Measurements from ENCODE around the gene AEN. TPM values are rescaled to one million over a fixed set of nuclear protein-coding genes. Genes with fewer than 3 reads are reported as not detected.

Gene AEN
- total RNA-seq, 1 experiment from 2014 or later: 36.2 TPM

GRCh38 chr15:88636654-88637053 lies 15.5 kb downstream of the AEN start (continued):
- no peak for TF ChIP-seq ZBTB33 (IDR thresholded peaks at IDR 0.05; ENCODE audit: extremely low read depth, insufficient replicate concordance, low read length)
- TF ChIP-seq EZH2 (IDR thresholded peaks at IDR 0.05): no peak
- TF ChIP-seq, protein P1, sequence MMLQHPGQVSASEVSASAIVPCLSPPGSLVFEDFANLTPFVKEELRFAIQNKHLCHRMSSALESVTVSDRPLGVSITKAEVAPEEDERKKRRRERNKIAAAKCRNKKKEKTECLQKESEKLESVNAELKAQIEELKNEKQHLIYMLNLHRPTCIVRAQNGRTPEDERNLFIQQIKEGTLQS (IDR thresholded peaks at IDR 0.05): no peak
- TF ChIP-seq FOSL1 (IDR thresholded peaks at IDR 0.05; ENCODE audit: low read depth): no peak
- TF ChIP-seq ZNF274 (IDR thresholded peaks at IDR 0.05; ENCODE audit: low read depth, low read length): no peak

GRCh38 chr15:88637436-88637835 lies 16.3 kb downstream of the AEN start:
- Histone ChIP-seq H4K20me1 (ENCODE audit: insufficient read depth) (no peaks in the 10 kb centered on the region), H3K27ac (ENCODE audit: low read depth, low read length) (peak overlapping the region; percentile 76), H3K9ac (ENCODE audit: low read length) (no peak overlapping the region), H3K4me1 (ENCODE audit: control insufficient read depth in 1 of 2, insufficient read depth in 2 of 2, low read length in 2 of 2) (peaks cover 38 to 44% of the 10 kb centered on the region in 2 experiments), H2AFZ (ENCODE audit: low read depth, low read length, poor library complexity, severe bottlenecking) (no peak overlapping the region), H3K9me3 (ENCODE audit: control insufficient read depth in 1 of 2, insufficient read depth in 1 of 2, low read depth in 1 of 2, low read length in 2 of 2) (no peaks in the 10 kb centered on the region), H3K27me3 (ENCODE audit: insufficient read depth, low read length) (no peaks in the 10 kb centered on the region), H3K4me3 (replicated peaks in 1 of 2; ENCODE audit: low read depth in 1 of 2, low read length in 2 of 2) (no peak overlapping the region), H3K4me2 (ENCODE audit: low read length) (no peak overlapping the region), H3K9me2 (ENCODE audit: insufficient read depth) (no peaks in the 10 kb centered on the region), H3K79me2 (ENCODE audit: insufficient read depth, low read length) (no peaks in the 10 kb centered on the region), H3K36me3 (ENCODE audit: control insufficient read depth in 1 of 2, insufficient read depth in 2 of 2, low read length in 2 of 2) (peaks cover 0 to 4% of the 10 kb centered on the region in 2 experiments; a peak in 1 of 4 replicates)
- BruUV-seq (replicated peaks): no TSS peak
- ATAC-seq: no peak
- no peak for DNase-seq (ENCODE audit: low read depth, low spot score)
- intact Hi-C loops (cut with micrococcal nuclease): no loop called here
- RAD21 ChIA-PET (ENCODE audit: low non-redundant PET in 1 of 2, low total read pairs in 2 of 2, uncharacterized antibody in 2 of 2, unreplicated experiment in 2 of 2): no interaction called here
- CTCF ChIA-PET: no interaction called here
- POLR2A ChIA-PET: interaction anchor here (1.8 kb wide), 2 partner anchors 10 to 14 kb away, joined by 3 to 5 read pairs; no protein-coding TSS in a partner anchor
- TF ChIP-seq FOSL1 (IDR thresholded peaks at IDR 0.05; ENCODE audit: low read depth): no peak
- no peak for TF ChIP-seq ZBTB33 (IDR thresholded peaks at IDR 0.05; ENCODE audit: extremely low read depth, insufficient replicate concordance, low read length)
- TF ChIP-seq, protein P2, sequence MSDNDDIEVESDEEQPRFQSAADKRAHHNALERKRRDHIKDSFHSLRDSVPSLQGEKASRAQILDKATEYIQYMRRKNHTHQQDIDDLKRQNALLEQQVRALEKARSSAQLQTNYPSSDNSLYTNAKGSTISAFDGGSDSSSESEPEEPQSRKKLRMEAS (IDR thresholded peaks at IDR 0.05): no peak
- no peak for TF ChIP-seq POLR2AphosphoS5 (IDR thresholded peaks at IDR 0.05; ENCODE audit: low read depth, low read length)
- no peak for TF ChIP-seq EZH2phosphoT487 (IDR thresholded peaks at IDR 0.05; ENCODE audit: borderline replicate concordance)
- no peak for TF ChIP-seq TCF7L2 (IDR thresholded peaks at IDR 0.05; ENCODE audit: borderline replicate concordance, extremely low read depth, insufficient read depth, insufficient read length)
- TF ChIP-seq CEBPB (IDR thresholded peaks at IDR 0.05; ENCODE audit: low read depth): no peak
- TF ChIP-seq POLR2A (IDR thresholded peaks at IDR 0.05; ENCODE audit: borderline replicate concordance, extremely low read depth, insufficient read depth, insufficient read length): no peak
- no peak for TF ChIP-seq SP1 (IDR thresholded peaks at IDR 0.05; ENCODE audit: low read depth)
- TF ChIP-seq YY1 (IDR thresholded peaks at IDR 0.05; ENCODE audit: extremely low read depth, insufficient replicate concordance, low read depth, low read length): no peak
- TF ChIP-seq JUND (IDR thresholded peaks at IDR 0.05): no peak
- no peak for TF ChIP-seq CBX3 (IDR thresholded peaks at IDR 0.05; ENCODE audit: low read depth)
- TF ChIP-seq CTCF (IDR thresholded peaks at IDR 0.05 in 2 of 3, conservative IDR thresholded peaks at IDR 0.05 in 1 of 3; ENCODE audit: borderline replicate concordance in 1 of 3, insufficient read depth in 1 of 3, low read depth in 2 of 3, low read length in 2 of 3): no peak
- no peak for TF ChIP-seq ZNF274 (IDR thresholded peaks at IDR 0.05; ENCODE audit: low read depth, low read length)
- no peak for TF ChIP-seq RAD21 (IDR thresholded peaks at IDR 0.05; ENCODE audit: low read depth)
